GM19328 (cell line): ENCODE measurements around the gene LRPAP1.
"Not testable (repeated sequence)": the region's sequence is repeated elsewhere in the genome, so short reads cannot be mapped to it uniquely, and the experiment has no call there.

Experiments used
- ATAC-seq: cut with Tn5 transposase; IDR thresholded peaks from one replicate; pipeline ENCODE4 v1.9.1; 2021; ENCODE audit warnings: mild to moderate bottlenecking, moderate library complexity; ENCODE audit not compliant: unreplicated experiment

Gene LRPAP1

GRCh38 chr4:3531879-3532750 is at the start of gene LRPAP1:
TSS of gene LRPAP1 (minus strand) at chr4:3532422. CDS start at chr4:3532412, 10 bp downstream.
- ATAC-seq, result peak; percentile 67

GRCh38 chr4:3581334-3582090 is 49.3 kb upstream of the LRPAP1 start:
- ATAC-seq, result not testable (repeated sequence)

GRCh38 chr4:3580859-3581258 is 48.6 kb upstream of the LRPAP1 start:
- ATAC-seq, result not testable (repeated sequence)

DNA sequence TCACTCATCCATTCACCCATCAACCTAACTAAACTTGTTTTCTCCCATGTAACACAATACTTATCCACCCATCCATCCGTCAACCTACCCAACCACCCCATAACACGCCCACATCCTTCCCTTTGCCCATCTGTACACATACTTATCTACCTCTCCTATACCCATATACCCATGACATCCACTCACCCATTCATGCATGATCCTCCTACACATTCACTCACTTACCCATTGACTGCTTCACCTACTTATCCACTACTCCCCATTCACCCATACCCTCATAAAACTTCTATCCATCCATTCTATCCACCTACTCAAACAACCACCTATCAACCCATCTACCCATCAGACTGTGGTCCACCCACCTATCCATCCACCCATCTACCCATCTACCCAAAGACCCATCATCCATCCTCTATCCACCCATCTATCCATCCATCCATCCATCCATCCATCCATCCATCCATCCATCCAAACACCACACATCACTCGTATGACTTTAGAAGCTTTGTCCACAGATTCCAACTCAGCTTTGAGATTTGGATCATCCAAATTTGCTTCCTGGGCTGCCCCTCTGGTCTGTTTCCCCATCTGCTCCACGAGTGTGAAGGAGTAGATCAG is 46.4 kb upstream of the LRPAP1 start:
- ATAC-seq, result not testable (repeated sequence)

GRCh38 chr4:3578052-3578451 is 45.8 kb upstream of the LRPAP1 start:
- not testable (repeated sequence) for ATAC-seq

DNA sequence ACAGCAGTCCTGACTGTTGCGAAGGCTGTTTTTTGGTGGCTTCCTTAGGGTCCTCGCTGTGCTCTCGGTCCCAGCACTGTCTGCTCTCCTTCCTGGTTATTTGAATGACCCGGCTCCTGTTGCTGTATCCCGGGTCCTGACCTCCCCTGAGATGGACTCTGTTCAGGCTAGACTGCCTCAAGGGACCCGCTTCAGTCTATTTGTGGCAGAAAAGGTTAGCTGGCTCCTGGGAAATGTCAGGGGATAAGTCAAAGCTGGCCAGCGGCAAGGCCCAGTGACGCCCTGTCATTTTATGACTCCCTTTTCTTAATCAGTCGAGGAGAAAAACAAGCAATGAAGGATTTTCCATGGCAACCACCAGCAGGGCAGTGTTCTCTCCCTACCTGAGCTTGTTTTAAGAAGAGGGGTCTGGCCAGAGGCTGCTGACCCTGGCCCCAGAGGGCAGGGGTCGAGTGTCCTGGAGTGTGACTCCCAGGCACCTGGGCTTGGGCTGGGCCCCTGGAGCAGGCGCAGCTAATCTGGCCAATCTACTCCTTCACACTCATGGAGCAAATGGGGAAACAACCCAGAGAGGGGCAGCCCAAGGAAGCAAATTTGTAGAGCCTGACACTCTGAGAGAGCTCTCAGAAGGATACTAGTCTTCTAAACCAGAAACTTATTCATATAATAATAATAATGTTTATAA is 45.1 kb upstream of the LRPAP1 start:
- not testable (repeated sequence) for ATAC-seq

DNA sequence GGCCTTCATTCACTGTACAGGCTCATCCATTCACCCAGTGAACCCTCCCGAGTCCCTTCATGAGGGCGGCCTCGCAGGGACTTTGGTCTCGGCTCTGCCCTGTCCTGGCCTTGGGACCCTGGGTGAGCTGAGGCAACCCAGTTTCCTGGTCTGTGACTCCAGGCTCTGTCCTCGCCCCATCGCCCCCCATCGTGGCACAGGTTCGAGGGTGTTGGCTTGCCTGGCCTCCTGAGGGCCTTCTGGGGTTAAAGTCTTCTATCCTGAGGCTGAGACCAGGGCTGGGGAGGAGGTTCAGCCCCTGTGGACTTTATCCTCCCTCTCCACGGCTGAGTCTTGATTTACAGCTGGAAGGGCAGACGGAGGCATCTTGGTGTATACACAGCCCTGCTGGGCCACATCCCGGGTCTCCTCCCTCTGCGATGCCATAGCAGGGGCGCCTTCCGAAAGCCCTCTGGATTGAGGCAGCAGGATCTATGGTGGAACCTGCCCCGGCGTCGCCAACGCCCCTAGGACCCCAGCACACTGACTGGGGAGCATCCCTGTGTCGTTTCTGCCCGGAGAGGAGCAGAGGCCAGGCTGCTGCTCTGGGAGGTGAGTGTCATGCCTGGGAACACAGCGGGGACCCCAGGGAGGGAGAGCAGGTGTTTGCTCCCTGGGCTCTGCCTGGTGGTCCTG is 44.4 kb upstream of the LRPAP1 start:
- not testable (repeated sequence) for ATAC-seq

GRCh38 chr4:3575426-3576369 is 43.5 kb upstream of the LRPAP1 start:
- ATAC-seq, result not testable (repeated sequence)

GRCh38 chr4:3574865-3575264 is 42.6 kb upstream of the LRPAP1 start:
- ATAC-seq, result not testable (repeated sequence)

DNA sequence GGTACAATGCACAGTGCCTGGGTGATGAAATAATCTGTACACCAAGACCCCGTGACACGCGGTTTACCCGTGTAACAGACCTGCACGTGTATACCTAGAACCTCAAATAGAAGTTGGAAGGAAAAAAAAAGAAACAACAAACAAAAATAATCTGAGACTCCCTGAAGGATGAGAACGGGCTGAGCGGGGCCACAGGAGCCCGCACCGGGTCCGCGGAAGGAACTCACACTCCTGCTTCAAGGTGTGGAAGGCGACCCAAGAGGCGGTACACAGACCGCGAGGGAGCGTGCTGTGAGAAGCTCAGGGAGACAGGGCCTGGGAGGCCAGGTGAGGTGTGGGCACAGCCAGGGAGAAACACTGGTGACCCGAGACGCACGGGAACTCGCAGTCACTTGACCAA is 42.1 kb upstream of the LRPAP1 start:
- ATAC-seq, result not testable (repeated sequence)

DNA sequence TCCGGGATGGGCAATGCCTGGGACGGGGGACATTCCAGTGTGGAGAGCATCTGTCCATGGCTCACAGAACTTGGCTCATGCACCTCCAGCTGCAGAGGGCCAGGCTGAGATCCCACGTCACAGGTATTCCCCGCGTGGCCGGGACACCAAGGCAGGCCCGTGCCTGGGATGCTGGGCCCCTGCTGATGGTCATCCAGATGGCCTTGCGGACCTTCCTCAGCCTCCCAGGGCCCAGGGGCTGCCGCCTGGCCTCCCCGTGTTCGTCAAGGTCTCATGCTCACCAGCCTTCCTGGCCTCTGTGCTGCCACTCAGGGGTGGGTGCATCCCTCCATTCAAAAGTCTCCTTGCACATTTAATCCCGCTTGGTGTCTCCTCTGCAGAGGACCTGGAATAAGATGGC is 40.9 kb upstream of the LRPAP1 start:
- ATAC-seq, result no peak

DNA sequence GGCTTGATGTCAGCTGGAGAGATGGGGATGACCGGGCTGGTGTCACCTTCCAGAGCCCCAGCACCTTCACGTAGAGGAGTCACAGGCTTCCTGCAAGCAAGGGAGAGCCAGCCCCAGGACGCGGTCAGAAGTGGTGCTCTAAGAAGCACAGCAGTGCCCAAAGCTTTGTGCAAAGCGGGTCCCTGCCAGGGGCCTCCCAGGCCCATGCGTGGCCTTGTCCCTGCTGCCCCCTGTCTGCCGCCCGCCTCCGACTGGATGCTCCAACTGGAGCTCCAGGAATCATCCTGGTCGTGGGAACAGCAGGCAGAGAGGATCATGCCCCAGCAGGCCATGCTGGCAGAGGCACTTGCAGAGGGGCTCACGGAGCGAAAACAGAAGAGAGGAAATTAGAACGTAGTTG is 40.1 kb upstream of the LRPAP1 start:
- no peak for ATAC-seq

- ATAC-seq, result no peak
Measured at GRCh38 chr4:3571921-3572320, 39.7 kb upstream of the LRPAP1 start.

- not testable (repeated sequence) for ATAC-seq
Measured at GRCh38 chr4:3570923-3571322, 38.7 kb upstream of the LRPAP1 start.

GRCh38 chr4:3569611-3570010 is 37.4 kb upstream of the LRPAP1 start:
- ATAC-seq, result not testable (repeated sequence)

- ATAC-seq, result not testable (repeated sequence)
Measured at GRCh38 chr4:3566701-3567100, 34.5 kb upstream of the LRPAP1 start.

GRCh38 chr4:3566301-3566700 is 34.1 kb upstream of the LRPAP1 start:
- ATAC-seq, result not testable (repeated sequence)

DNA sequence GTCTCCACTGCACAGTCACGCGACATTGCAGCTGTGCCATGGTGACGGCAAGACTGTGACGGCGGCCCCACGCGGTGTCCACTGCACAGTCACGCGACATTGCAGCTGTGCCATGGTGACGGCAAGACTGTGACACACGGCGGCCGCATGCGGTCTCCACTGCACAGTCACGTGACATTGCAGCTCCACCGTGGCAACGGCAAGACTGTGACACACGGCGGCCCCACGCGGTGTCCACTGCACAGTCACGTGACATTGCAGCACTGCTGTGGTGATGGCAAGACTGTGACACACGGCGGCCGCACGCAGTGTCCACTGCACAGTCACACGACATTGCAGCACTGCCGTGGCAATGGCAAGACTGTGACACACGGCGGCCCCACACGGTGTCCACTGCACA is 32.7 kb upstream of the LRPAP1 start:
- ATAC-seq, result not testable (repeated sequence)

DNA sequence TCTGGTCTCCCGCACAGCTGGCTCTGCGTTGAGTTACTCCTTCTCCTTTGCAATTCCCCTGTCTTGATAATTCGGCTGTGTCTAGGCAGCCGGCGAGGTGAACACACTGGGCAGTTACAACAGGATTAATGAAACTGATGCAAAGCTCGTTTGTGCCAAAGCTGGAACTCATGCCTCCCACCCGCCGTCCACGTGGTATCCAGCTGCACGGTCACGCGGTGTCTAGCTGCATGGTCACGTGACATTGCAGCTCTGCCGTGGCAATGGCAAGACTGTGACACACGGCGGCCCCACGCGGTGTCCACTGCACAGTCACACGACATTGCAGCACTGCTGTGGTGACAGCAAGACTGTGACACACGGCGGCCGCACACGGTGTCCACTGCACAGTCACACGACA is 31.2 kb upstream of the LRPAP1 start:
- no peak for ATAC-seq
